HG03066 (cell line): ENCODE results near the gene GFI1.
A peak's percentile ranks its signal among the peaks of the same experiment; 100 is the strongest.
"Not testable (repeated sequence)": the region's sequence is repeated elsewhere in the genome, so short reads cannot be mapped to it uniquely, and the experiment has no call there.

ENCODE experiments used
- ATAC-seq: cut with Tn5 transposase; IDR thresholded peaks from one replicate; pipeline ENCODE4 v1.9.1; 2021; ENCODE audit warnings: low read depth; ENCODE audit not compliant: unreplicated experiment

Gene GFI1

DNA sequence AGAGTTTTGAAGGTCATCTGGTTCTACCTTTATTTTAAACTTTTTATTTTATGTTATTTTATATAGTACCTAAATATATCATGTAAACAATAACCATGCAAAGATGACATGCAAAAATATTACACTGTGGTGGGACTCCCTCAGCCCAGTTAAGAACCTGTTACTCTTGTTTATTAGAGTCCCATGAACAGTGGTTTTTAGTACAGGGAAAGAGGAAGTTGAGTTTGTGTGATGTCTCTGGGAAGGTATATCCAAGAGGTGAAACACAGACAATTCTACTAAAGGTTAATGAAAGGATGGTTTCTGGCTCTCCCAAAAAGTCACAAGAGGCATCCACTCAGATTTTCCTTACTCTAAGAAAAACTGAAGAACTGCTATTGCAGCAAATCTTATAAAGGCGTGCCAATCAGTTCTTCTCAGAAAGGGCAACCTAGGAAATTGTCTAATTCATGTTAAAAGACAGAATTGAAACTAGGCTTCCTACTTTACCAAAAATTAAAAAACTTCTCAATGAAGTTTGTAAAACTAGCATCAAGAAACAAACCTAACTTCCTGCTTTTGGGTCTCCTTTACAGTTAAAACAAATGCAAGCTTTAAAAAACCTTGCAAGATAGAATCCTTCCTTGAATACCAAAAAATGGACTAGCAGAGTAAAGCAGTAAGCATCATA is 19.9 kb downstream of the GFI1 start:
- no peak for ATAC-seq

GRCh38 chr1:92465256-92465647 is 21.5 kb downstream of the GFI1 start:
- ATAC-seq: no peak

DNA sequence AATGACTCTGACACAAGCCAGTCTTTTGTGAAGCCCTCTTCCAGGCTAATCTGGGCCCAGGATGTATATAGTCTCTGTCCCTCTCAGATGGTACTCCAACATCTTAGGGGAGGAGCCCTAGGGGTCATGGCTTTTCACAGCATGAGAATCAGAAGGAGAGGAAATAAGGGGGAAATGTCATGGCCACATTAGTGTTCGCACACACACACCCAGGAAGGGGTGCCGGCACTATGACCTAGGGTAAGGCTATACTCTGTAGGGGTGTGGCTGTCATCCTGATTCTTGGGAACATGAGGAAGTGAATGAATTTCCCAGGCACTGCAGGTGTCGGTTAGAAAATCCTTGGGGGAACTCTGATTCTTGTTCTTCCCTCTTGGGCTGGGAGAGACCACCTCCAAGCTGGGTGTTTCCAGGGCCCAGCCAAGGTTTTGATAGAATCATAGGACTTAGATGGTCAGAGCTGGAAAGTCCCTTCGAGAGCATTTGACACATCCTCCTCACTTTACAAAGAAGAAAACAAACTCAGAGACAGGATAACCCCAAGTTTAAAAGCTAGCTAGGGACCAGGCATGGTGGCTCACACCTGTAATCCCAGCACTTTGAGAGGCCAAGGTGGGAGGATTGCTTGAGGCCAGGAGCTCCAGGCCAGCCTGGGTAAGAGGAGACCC is 22.0 kb downstream of the GFI1 start:
- no peak for ATAC-seq

DNA sequence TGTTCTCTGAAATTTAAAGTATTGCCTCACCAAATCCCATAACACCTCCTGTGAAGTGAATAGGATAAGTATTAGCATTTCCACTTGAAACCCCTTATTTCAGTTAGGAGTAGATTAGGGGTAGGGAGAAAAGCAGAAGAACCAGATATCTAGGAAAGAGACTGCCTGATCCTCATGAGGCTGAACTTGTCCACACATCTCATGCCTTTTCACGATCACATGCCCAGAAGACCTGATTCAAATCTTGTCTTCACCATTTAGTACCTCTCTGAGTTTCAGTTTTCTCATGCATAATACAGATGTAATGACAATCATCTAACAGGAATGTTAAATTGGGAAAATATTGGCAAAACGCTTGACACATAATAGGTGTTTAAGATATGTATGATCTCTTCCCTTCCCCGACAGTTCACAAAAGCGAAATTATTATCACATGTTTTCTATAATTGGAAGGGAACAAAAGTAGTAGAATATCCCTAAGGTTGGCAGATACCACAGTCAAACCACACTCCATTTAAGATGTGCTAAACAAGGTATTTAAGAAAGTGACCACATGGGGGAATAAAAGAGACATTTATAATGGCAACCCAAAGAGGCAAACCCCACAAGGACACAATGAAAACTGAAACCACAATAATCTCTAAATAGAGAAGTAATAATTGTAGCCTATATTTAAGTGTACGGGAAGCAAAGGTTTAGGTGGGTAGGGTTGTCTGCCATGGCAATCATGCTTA is 25.2 kb downstream of the GFI1 start:
- peak; percentile 60 for ATAC-seq

- ATAC-seq: no peak
Measured at GRCh38 chr1:92459871-92460320, 26.8 kb downstream of the GFI1 start.

- no peak for ATAC-seq
Measured at GRCh38 chr1:92458146-92458545, 28.6 kb downstream of the GFI1 start.

- ATAC-seq: no peak
Measured at GRCh38 chr1:92447976-92448375, 38.7 kb downstream of the GFI1 start.

DNA sequence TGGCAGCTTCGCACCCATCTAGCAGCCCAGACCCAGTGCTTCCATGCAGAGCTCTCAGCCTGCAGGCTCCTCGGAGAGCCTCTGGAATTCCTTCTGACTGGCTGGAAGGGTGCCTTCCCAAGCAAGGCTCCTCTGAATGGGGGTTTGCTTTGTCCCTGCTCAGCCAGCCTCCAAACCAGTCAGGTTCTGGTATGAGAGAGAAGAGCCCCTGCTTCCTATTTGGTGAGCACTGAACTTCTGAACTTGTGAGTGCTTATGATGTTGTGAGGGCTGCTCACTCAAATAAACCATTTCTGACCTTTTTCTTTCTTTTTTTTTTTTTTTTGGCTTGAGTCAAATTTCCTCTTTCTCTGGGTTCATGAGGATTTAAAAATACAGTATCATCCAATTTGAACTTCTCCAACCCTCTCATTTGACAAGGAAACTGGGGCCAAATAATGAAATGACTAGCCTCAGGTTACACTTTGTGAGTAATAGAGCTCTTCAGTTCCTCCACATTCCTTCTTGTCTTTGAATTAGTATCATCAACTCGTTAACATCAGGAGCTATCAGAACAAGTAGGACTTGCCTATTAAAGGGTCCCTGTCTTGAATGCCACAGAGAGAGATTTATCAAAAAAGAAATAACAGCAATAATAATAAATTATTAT is 39.6 kb downstream of the GFI1 start:
- ATAC-seq: no peak

DNA sequence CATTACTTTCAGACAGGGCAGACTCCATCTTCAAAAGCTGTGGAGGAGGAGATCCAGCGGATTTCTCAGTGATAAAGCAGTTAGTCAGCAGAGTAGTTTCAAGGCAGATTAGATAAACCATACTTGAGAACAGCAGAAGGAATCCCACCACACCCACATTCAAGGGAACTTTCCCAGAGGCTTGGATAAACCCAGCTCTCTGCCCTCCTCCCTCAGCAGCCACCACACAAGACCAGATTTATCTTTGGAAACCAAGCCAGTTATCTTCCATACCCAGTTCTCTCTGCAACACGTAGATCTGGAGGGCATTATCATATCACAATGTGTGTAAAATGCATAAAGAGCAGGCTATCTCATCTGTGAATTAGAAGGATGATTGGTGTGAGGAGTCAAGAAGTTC is 40.2 kb downstream of the GFI1 start:
- ATAC-seq: no peak

DNA sequence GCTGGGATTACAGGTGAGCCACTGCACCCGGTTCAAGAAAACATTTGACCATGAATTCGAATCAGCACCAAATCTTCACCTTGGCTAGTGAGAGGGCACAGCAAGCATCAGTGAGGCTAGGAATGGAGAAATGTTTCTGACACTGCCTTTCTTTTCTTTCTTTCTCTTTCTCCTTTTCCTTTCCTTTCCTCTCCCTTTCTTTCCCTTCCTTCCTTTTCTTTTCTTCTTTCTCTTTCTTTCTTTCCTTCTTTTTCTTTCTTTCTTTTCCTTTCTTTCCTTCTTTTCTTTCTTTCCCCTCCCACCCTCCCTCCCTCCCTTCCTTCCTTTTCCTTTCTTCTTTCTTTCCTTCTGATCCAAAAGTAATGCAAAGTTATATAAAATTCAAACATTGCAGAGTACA is 40.9 kb downstream of the GFI1 start:
- ATAC-seq: no peak

DNA sequence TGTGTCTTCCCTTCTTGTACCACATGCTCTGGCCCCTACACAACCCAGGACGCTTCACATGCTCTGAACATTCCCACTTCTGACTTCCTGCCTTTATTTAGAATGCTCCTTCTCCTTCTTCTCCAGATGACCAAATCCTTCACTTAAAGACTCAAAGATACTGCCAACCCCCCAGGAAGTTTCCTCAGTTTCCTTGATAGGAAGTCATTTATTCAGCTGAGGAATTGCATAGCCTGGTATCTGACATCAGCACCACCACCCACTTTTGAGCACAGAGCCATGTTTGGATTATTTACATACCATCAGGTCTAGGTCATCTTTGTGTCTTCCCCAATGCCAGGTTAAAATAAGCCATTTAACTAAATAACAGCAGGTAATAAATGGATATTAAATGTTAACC is 42.4 kb downstream of the GFI1 start:
- ATAC-seq: no peak

GRCh38 chr1:92443893-92444292 is 42.8 kb downstream of the GFI1 start:
- no peak for ATAC-seq

DNA sequence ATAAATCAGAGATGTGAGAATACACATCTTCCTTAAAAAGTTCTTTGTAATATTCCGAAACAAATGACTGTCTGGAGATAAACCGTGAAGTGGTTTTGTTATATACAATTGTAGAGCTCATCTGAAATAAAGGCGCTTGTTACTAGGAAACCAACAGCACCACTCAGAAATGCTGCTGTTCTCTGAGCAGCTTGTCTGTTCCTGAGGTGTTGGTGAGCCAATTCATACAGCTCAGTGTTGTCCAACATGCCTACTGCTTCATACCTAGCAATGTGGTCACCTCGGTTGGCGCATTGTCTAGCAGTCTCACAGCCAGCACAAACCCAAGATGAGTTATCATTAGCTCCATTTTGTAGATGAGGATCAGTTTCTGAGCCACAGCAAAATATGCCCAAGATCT is 44.4 kb downstream of the GFI1 start:
- ATAC-seq: no peak

DNA sequence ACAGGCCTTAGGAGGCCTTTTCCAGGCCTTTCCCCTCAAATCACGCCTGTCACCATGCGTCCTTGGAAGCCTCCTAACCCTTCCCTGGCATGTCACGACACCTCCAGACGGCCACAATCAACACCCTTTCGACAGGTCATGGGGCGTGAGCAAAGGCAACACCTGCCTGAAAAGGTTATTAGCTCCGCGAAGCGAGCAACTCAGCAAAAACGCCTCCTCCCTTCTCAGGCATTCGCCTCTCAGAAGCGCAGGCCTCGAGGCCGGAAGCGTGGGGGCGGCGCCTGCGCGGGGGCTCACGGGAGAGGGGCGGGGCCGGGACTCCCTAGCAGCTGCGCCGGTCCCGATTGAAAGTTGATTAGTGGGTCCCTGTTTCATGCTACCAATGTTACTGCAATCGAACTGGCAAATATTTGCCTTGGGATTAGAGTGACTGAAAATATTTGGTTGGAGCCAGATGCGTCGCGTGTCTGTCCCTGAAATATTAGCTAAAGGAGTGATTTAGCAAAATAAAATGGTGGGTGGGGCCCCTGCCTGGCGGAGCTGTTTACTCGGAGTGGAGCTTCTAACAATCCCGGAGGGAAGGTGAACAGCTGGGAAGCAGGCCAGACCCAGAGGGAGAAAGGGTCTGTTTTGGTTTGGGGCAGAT is 44.9 kb downstream of the GFI1 start:
- no peak for ATAC-seq

DNA sequence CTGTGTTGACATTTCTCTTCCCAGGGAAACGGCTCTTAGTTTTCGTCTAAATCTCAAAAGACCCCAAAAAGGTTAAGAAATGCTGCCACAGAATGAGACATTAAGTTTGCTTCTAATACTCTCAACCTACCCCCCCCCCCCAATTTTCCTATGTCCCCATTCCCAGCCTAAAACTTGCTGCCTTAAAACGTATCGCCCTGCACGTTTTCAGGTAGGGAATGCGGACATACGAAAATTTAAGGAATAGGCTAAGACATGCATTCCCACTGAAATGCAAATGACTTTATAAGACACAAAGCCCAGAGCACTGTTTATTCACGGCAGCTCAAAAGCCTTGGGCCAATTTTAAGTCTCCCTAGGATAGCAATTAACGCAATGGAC is 45.4 kb downstream of the GFI1 start:
- ATAC-seq: no peak

- ATAC-seq: no peak
Measured at GRCh38 chr1:92439291-92439690, 47.4 kb downstream of the GFI1 start.

DNA sequence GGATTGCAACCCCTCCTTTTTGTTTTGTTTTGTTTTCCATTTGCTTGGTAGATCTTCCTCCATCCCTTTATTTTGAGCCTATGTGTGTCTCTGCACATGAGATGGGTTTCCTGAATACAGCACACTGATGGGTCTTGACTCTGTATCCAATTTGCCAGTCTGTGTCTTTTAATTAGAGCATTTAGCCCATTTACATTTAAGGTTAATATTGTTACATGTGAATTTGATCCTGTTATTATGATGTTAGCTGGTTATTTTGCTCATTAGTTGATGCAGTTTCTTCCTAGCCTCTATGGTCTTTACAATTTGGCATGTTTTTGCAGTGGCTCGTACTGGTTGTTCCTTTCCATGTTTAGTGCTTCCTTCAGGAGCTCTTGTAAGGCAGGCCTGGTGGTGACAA is 52.2 kb downstream of the GFI1 start:
- not testable (repeated sequence) for ATAC-seq

- no peak for ATAC-seq
Measured at GRCh38 chr1:92430030-92430429, 56.7 kb downstream of the GFI1 start.

GRCh38 chr1:92425617-92426016 is 61.1 kb downstream of the GFI1 start:
- no peak for ATAC-seq
